Activated gamma-delta T cell (primary cell): ENCODE data around the gene PIK3R4.
A peak's percentile ranks its signal among the peaks of the same experiment; 100 is the strongest.

ENCODE experiments used
- DNase-seq: peaks from one replicate; lab custom pipeline; 2025; lab: John Stamatoyannopoulos, UW
- total RNA-seq, 2 donors: gene quantifications; one replicate each; lab custom pipeline; 2026; lab: John Stamatoyannopoulos, UW

Gene PIK3R4
- 81.3 to 92.0 reads per million in 2 donors for total RNA-seq

DNA sequence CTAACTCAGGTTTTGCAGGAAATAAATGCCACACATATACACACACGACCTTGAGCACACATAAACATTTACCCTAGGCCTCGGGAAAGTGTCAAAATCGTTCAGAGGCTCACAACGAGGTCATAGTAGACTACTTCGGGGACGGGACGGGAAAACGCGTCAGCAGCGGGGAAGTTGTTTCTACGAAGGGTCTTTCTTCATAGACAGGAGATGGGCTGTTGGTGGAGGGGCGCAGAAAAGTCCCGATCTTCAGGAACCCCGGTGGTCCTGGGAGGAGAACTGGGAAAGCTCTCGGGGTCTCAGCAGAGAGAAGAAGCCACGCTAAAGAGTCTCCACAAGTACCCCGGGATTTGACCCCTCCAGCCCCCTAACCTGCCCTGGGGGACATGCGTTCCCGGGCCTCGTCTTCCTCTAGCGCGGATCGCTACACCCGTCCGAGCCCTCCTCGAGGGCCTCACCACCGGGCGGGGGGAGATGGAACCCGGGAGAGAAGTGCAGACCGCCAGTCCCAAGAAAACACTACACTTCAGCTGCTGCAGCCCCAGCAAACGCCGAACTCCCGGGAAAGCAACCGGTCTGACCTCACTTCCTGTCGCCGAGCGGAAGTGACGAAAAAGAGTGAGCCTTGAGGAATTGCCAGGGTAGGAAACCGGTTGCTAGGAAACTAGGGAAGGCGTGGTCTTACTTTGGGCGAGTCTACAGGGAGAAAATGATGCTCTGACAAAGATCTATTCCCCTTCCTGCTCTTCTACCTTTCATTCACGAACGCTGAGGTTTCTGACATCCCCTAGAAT is at the start of gene PIK3R4:
Gene PIK3R4, minus strand, starts transcription at position 584 of the 794 bp plus-strand sequence. CDS start 1,611 bp downstream, outside the sequence.
- peak; percentile 18 for DNase-seq

DNA sequence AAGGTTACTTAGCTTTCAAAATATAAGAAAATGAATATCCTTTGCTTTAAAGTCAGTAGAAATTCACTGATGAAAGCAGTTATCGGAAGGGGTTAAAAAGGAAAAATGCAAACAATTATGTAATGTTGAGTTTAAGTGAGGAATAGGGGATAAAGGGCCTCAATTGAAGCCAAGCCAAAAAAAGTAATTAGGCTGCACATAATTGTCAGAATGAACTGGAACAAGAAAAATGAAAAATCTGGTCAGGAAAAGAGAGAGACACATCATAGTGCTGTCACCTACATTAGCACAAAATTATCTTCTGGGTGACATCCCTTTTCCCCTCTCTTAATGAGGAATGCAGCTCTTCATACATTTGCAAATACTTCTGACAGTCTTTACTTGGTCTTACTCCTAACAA is 48.8 kb upstream of the PIK3R4 start:
- no peak for DNase-seq

DNA sequence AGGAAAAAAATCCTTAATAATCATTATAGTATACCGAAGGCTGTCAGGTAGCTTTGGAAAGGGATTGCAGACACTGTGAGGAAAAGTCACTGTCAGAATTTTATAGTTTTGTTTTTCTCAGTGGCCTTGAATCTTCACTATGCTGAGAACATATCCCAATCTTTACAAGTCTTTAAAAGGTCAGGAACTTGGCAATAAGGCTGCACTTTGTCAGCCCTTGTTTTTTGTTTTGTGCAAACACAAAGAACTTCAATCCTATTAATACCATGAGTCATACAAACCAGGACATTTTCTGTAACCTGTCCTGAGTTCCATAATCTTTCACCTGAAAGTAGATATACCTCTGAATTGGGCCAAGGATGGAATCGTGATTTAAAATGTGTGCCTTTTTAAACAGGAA is 45.6 kb upstream of the PIK3R4 start:
- no peak for DNase-seq

DNA sequence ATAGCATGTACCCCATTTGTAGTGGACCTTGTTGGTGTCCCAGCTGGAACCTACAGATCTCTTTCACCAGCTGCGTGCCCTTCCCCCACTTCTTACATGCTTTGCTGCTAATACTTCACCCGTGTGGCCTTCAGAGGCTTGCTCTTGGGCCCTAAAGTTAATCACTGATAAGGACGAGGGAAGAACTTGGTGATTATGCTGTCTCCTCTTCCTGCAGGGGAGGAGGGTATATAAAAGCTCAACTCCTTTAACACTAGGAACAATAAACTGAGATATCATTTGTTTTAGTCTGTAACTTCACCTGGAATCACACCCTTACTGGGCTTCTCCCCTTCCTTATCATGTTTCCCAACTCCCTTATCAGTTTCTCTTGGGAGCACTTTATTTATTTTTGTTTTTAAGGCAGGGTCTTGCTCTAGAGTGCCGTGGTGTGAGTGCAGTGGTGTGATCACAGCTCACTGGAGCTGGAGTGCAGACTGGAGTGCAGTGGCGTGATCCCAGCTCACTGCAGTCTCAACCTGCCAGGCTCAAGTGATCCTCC is 43.2 kb upstream of the PIK3R4 start:
- no peak for DNase-seq

DNA sequence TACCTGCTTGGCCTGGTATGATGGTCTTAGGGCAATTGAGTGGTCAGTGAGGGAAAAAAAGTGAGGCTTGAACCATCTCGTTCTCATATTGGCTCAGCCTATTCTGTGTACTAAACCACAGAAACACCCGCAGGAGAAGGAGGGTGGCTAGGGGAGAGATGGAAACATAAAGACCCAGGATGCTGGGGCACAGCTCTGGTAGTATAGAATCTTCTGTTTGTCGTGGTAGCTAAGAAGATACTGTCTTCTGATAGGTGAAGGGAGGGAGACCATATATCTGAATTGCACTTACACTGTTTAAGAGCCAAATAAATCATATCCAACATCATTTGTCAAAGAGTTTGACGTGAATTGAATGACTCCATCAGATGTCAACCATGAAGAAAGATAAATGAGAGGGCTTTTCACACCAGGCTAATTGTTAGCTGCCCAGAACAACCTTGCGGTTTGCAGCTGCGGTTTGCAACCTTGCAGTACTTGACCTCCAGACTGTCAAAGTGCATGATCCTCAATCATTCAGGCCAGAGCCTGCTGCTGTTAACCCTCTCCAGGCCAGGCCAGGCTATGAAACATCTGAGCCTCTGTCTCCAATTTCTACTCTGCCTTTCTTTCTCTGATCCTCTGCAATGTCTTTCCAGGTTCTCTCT is 40.9 kb upstream of the PIK3R4 start:
- no peak for DNase-seq

DNA sequence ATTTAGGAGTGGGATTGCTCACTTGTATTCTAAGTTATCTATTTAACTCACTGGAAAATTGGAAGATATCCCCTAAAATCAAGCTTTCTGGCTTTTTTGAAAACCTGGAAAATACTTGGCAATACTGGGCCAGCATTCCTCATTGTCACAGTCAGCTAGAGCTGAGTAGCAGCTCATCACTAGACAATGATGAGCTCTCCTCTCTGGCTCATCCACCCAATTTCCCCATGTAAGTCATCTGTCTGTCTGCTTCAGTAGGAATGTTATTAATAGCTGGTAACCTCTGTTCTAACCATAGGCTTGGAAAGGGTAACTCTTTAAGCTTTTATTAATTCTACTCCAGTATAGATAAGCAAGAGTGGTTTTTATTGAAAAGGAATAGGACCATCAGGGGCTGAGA is 39.7 kb upstream of the PIK3R4 start:
- DNase-seq: no peak

DNA sequence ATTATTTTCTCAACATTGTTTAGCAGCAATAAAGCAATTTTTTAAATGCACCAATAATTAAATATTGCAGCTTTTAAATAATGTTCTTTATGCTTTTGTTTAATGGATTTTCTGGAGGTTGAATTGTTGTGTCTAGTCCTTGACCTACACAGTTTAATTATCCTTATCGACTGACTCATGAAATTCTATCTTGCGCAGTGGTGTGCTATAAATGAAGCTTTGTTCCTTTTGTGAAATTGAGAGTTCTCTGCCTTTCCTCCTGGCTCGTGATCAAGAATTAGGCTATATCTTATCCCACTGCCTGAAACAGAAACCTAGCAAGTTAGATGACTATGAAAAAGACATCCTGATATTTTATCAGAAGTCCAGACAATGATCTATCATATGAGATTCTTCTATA is 37.0 kb upstream of the PIK3R4 start:
- DNase-seq: no peak

DNA sequence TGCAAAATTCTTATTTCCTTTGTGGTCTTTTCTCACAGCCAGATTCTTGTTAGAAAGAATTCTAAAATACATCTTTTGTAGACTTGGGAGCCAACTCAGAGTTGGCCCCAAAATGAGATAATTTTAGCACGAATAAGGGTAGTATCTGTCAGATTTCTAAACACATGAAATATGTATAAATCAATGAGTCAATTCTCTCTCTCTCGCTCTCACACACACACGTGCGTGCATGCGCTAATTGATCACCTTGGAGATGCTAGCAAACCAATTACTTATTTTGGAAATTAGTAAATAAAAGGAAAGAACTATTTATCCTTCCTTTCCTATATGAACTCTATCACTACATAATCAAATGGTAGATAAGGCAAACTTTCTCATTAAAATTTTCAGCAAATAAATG is 32.9 kb upstream of the PIK3R4 start:
- no peak for DNase-seq

DNA sequence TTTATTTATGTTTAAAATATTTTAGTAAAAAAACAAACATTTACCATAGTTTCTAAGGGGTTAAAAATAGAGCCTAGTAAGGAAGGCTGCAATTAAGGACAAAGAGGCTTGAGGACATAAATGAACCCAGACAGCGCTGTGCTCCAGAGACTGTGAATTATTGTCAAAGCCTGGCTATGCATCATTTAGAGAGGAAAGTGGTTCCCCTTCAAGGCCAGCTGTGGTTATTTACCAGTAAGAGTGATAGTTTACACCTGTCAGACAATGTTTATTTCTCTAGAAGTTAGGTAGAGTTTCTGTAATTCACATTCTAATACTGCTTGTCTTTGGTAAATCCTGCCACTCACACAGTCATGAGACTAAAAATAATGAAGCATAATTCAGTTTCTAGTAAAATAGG is 32.4 kb upstream of the PIK3R4 start:
- DNase-seq: no peak

DNA sequence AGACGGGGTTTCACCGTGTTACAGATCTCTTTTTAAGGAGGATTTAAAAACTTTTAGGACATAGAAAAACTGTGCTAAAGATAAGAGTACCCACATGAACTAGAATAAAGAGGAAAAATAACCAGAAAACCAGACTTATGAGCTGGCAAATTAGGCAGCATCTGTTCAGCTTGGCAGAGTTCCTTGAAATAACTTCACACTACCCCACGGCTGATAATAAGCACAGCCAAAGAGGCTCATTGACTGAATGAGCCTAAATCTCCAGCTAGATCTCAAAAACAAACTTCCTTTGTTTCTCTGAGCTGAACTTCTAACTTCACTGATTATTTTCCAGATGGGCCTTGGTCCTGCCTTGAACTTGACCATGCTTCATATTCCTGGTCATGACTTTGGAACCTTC is 26.7 kb upstream of the PIK3R4 start:
- no peak for DNase-seq

DNA sequence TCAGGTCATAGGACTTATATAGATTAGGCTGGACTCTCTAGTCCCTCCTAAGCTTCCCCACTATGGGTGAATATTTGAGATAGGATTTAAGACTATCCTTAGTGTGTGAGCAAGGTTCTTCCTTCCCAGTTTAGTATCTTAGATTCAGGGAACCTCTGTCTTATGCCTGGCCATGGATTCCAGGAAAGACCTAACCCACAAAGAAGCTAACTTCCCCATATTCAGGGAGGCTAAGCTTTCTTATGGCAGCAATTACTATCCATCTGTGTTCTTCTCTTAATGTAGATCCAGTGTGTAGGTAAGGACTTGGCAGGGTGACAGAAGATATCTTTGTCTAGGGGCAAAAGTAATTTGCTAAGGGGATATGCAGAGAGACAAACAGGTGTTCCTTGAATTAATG is 25.5 kb upstream of the PIK3R4 start:
- DNase-seq: no peak

DNA sequence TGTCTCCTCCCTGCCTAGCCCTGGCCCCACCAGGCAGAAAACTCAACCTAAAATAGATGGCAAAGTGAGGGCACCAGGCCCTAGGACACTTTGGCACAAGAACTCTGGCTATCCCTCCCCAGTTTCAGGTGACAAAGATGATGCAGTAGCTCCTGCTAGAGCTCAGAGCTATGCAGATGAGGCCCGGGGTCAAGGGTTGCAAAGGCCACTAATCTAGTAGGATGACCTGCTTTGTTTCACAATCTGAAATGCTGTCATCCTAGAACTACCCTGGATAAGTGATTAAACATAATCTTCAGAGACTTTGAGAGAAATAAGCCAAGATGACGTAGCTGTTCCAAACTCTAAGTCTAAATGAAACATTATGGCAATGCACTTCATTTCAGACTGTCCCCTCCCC is 24.0 kb upstream of the PIK3R4 start:
- no peak for DNase-seq

DNA sequence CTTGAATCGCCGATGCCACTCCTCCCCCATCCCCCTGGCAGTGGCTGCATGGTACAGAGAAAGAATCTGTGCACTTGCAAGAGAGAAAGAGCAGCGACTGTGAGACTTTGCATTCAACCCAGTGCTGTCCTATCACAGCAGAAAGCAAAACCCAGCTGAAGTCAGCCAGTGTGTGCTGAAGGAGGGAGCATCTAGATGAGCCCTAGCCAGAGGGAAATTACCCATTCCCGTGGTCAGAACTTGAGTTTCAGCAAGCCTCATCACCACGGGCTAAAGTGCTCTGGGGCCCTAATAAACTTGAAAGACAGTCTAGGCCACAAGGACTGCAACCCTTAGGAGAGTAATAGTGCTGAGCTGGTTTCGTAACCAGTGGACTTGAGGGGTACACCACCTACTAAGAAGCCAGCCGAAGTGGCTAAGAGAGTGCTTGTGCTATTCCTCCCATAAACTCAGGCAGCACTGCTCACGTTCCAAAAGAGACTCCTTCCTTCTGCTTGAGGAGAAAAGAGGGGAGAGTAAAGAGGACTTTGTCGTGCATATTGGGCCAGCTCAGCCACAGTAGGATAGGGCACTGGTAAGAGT is 15.2 kb upstream of the PIK3R4 start:
- DNase-seq: no peak

DNA sequence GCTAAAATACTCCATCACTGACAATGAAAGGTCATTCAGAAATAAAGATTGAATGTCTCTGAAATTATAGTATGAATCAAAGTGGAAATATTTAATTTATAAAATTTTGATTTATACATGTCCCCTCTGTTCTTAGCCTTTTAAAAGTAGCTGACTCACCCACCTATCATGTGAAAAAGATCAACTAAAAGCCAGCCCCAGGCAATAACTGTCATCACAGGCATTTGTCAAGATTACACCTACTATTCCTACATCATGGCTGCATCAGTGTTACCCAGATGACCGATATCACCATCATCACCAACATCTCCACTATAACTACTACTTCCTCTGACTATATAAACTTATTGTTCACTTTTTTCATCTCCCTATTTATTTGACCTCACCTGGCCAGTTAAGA is 14.3 kb upstream of the PIK3R4 start:
- DNase-seq: no peak

DNA sequence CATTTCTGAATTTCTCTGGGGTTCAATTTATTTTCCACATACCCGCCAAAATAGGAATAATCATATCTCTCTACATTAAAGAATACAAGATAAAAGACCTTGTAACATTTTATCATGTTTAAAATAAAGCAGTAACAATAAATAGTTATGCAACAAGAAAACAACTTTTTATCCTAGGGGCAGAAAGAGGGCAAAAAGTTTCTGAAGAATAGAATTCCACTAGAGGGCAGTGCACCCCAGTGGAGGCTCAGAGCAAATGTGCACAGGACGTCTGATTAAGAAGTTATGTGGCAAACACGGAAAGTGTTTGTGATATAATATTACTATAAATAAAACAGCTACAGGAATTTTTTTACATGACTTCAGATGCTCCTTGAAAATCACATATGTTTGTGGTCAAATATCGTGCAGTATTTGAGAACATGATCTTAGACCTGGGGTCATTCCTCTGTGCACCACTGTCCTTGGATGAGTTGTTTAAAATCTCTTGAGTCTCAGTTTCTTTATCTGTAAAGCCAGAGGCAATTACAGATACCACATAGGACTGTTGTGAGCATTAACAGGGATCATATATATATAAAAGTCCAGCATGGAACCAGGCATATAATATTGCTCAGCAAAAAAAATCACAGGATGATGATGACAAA is 13.2 kb upstream of the PIK3R4 start:
- DNase-seq: no peak

DNA sequence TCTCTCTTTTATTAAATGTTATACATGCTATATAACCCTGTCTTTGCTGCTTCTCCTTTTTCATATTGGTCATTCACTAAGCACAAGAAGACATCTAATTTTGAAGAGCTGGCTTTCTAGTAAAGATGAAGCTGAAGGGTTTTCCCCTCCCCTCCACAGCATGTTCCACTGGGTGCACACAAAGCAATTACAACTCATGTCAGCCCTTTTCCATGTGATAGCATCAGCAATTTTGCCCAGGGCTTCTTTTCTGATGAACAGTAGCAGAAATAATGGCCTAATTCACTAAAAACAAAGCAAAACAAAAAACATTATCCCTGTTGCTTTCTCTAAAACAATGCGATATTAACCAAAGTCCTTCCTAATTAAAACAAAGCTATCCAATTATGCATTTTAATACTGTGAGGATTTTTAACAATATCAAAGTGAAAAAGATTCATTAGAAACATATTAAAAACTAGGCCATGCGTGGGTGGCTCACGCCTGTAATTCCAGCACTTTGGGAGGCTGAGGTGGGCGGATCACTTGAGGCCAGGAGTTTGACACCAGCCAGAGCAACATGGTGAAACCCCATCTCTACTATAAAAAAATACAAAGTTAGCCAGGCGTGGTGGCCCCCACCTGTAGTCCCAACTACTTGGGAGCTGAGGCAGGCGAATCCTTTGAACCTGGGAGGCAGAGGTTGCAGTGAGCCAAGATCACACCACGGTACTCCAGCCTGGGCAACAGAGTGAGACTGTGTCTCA is 12.2 kb upstream of the PIK3R4 start:
- DNase-seq: no peak

DNA sequence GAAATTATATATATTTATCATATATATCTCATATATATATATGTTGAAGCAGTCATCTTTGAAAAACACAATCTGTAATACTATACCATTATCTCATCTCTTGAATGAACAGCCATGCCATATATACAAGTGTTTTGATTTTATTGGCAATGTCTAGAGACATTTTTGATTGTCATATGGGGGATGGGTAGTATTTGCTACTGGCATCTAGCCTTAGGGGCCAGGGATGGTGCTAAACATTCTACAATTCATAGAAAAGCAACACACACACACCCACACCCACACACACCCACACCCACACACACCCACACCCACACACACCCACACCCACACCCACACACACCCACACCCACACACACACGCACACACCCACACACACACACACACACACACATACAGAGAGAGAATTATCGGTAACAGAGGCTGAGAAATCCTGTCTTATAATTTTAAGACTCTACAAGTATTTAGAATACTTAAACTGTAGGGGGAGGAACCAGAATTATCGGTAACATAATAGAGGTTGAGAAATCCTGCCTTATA is 11.1 kb upstream of the PIK3R4 start:
- no peak for DNase-seq

DNA sequence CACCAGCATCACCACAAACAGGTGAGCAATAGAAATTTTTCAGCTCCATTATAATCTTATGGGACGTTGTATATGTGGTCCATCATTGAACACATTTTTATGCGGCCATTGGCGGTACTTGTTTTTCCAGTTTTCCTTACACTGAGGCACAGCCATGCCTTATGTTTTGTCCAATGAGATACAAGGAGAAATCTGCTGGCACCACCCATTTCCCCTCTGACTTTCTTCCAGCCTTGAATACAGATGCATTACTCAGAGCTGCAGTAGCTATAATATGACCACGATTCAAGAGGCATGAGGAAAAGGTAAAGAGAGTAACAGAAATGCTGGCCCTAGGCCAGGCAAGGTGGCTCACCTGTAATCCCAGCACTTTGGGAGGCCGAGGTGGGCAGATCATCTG is 9.0 kb upstream of the PIK3R4 start:
- no peak for DNase-seq

DNA sequence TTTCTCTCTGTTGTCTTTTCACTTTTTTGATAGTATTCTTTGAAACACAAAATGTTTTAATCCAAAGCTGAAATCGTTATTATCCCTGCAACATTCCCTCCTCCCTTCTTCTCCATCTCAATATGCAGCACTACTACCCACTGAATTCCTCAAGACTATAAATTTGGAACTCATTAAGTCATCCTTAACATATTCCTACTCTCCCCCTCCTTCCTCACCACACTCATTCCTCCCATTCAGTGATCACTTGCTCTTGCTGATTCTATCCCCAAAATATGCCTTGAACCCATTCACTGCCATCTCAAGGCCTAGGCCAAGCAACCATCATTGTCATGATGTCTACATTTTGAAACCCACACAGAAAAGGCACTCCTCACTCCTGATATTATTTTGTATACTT is 2.4 kb upstream of the PIK3R4 start:
- DNase-seq: no peak

DNA sequence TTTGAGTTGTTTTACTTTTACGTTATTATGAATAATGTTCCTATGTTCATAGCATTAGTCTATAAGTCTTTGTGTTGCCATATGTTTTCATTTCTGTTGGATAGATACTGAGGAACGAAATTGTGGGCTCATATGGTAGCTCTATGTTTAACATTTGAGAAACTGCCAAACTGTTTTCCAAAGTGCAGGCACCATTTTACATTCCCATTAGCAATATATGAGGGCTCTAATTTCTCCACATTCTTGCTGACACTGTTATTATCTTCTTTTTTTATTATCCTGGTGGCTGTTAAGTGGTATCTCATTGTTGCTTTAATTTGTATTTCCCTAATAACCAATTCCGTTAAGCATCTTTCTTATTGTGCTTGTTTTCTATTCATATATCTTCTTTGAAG is 1.8 kb upstream of the PIK3R4 start:
- no peak for DNase-seq

DNA sequence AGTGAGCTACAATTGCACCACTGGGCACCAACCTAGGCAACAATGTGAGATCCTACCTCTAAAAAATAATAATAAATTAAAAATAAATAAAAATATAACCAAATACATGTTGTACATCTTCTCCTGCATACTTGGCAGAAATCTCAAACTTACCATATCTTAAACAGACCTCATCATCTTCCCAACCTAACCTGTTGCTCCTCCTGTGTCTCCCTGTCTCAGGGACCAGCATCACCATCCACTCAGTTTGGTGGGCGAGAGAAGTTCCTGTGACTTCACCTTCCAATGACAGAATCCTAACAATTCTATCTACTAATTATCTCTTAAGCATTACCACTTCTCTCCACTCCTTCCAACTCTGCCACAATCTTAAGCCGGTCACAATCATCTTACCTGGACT is 3.3 kb downstream of the PIK3R4 start:
- DNase-seq: no peak
